HG02763 (cell line): Measurements from ENCODE around the gene AP3D1.

Experiments
- ATAC-seq: cut with Tn5 transposase; IDR thresholded peaks from one replicate; pipeline ENCODE4 v1.9.1; 2021; ENCODE audit warnings: mild to moderate bottlenecking, moderate library complexity; ENCODE audit not compliant: unreplicated experiment

Gene AP3D1

GRCh38 chr19:2184422-2184975, 33.1 kb upstream of the AP3D1 start:
- ATAC-seq = no peak

- no peak for ATAC-seq
Observed at GRCh38 chr19:2181633-2181997, 30.2 kb upstream of the AP3D1 start.

- no peak for ATAC-seq
Observed at GRCh38 chr19:2180881-2181632, 29.7 kb upstream of the AP3D1 start.

DNA sequence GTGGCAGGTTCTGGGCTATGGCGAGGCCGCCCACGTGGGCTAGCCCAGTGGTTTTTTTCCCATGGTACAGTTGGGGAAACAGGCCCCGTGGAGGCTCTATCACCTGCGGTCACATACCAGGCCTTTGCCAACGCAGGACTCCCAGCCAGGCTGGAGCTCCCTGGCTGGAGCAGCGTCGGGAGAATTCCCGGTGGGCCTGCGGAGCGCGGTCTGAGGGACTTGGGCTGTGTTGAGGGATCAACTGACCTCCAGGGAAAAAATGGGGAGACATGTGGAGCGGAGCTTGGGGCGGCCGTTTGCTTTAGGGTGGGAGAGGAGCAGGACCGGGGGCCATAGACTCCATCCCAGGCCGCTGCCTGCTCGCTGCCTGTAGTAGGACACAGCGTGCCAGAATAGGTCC, 28.7 kb upstream of the AP3D1 start:
- ATAC-seq = no peak

GRCh38 chr19:2179095-2179494, 27.7 kb upstream of the AP3D1 start:
- ATAC-seq = no peak

DNA sequence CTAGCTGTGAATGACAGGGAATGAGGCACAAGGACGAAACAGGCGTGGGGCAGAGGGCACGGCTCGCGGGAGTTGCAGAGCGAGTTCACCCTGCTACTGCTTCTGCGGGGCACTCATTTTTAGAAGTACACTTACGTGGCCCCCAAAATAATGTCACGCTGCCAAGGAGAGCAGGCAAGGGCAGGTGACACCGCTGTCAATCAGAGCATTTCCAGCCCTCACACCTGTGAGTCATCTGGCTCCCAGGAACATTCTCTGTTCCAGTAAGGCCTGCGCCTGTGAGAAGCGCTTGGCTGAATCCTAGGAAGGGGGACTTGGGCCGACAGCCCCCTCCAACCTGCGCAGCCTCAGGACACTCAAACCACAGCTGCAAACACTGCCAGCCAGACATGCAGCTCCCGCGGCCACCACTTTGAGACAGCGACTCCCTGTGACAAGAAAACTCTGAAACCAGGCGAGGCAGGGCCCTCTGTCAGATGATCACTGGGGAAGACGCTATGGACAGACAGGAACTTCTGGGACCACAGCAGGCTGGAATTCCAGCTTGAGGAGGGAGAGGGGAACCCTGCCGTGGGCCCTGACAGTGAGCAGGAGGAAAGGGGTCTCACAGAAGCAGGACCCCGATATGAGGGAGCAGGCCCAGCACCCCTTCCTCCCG, 25.1 kb upstream of the AP3D1 start:
- ATAC-seq = no peak

DNA sequence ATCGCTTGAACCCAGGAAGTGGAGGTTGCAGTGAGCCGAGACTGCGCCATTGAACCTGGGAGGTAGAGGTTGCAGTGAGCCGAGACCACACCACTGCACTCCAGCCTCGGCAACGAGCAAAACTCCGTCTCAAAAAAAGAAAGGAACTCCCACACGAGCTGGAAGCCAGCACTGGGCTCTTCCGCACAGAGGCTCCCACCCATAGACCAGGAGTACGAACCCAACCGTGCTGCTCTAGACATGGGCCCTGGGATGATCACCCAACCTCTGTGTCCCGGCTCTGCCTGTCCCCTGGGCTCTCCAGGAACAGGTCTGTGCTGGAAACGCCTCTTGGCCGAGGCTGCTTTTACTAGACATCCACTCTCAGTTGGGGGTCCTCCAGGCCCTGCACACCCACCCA, 24.4 kb upstream of the AP3D1 start:
- no peak for ATAC-seq

DNA sequence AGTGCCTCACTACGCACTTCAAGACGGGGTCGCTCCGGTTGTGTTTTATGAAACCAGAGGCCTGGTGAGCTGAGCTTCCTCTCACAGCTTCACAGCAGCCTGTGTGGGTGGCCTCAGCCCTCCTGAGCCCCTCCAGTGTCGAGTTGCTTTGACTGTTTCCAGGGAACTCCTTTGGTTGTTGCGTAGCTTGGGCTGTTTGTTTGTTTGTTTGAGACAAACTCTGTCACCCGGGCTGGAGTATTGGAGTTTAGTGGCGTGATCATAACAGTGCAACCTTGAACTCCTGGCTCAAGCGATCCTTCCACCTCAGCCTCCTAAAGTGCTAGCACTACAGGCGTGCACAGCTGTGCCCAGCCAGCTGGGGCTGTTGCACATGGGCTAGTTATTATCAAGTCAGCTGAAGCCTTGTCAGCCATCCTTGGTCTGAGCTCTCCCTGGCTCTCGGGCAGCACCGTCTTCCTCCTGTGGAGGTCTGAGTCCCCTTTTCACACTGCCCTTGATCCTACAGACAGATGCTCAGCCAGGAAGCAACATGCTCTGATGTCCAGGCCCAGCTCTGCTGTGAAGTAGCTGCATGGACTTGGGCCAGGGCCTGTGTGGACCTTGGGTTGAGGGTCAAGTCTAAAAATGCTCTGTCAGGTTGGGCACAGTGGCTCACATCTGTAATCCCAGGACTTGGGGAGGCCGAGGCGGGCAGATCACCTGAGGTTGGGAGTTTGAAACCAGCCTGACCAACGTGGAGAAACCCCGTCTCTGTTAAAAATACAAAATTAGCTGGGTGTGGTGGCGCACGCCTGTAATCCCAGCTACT, 22.6 kb upstream of the AP3D1 start:
- no peak for ATAC-seq

DNA sequence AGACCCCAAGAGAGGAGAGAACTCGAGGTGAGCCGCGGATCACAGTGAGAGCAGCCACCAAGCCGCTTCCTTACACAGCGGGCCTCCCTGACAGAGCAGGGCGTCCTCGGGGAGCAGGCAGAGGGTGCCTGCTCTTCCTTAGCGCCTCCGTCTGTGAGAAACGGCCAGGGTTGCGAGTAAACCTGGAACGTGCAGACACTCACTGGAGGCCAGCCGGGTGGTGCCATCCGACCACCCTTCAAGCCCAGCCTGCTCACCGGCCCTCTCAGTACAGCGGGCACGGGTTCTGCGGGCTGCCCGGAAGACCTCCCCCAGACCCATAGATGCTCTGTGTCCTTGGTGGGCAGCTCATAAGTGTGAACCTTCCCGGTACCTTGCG, 22.0 kb upstream of the AP3D1 start:
- no peak for ATAC-seq

DNA sequence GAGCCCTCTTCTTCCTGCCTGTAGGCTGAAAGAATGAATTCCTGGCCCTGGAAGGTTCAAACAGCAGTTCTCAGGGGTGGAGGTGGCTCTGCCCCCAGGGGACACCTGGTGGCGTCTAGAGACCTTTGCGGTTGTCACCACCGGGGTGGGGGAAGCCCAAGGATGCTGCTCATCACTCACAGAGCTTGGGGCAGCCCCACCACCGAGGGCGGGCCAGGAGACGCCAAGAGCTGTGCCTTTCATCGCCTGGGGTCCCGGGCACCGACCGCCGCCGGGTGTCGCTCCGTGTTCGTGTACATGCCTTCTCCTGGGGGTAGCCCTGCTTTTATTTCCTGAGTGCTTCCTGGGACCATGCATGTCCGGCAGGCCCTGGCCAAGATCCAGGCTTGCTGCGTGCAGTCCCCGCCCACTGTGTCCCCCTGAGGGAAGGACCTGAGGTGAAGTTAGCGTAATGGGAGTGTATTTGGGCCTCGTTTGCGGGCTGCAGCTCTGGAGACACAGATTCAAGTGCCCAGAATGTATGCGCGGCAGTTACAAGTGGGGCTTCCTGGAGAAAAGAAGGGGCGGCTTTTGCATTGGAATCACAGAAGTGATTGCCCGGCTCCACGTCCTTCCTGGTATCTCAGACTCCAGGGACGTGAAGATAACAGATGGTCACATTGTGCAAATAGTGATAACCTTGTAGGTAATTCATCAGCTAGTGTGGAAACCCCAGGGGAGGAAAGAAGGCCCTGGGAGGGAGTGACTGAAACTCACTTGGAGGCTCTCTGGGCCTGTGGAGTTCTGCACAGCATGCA, 20.2 kb upstream of the AP3D1 start:
- ATAC-seq = peak; percentile 39

DNA sequence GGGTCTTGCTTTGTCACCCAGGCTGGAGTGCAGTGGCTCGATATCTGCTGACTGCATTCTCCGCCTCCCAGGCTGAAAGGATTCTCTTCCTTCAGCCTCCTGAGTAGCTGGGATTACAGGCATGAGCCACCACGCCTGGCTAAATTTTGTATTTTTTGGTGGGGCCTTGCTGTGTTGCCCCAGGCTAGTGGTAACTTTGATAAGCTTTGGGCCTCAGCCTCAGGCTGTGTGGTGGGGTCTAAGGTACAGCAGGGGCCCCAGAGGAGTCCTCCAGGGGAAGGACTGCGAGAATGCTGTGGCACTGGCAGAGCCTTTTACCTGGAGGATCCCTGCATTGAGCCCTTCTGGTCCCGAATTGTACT, 19.6 kb upstream of the AP3D1 start:
- no peak for ATAC-seq

GRCh38 chr19:2170219-2170618, 18.9 kb upstream of the AP3D1 start:
- no peak for ATAC-seq

- ATAC-seq = peak; percentile 41
Observed at GRCh38 chr19:2168619-2169424, 17.5 kb upstream of the AP3D1 start.

DNA sequence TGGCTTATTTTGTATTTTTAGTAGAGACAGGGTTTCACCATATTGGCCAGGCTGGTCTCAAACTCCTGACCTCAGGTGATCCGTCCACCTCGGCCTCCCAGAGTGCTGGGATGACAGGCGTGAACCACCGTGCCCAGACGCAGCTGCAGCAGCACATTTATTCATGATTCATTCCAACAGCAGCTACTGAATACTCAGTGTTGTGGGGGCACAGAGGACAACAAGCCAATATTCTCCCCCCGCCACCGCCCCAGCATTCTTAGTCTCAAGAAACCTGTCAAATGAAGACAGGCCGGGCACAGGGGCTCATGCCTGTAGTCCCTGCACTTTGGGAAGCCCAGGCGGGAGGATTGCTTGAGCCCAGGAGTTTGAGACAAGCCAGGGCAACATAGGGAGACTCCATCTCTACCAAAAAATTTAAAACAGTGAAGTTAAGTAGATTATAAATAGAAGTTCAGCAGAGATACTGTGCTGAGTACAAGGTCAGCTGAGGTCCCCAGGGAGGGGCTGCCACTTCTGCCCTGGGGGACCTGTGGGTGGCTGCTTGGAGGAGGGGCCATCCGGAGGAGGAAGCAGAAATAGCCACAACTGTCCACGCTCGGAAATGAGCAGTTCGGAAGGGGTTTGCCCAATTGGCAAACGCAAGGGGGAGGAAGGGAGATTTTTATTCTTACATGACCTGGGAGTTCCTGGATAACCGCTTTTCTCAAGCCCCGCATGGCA, 16.7 kb upstream of the AP3D1 start:
- peak; percentile 26 for ATAC-seq

DNA sequence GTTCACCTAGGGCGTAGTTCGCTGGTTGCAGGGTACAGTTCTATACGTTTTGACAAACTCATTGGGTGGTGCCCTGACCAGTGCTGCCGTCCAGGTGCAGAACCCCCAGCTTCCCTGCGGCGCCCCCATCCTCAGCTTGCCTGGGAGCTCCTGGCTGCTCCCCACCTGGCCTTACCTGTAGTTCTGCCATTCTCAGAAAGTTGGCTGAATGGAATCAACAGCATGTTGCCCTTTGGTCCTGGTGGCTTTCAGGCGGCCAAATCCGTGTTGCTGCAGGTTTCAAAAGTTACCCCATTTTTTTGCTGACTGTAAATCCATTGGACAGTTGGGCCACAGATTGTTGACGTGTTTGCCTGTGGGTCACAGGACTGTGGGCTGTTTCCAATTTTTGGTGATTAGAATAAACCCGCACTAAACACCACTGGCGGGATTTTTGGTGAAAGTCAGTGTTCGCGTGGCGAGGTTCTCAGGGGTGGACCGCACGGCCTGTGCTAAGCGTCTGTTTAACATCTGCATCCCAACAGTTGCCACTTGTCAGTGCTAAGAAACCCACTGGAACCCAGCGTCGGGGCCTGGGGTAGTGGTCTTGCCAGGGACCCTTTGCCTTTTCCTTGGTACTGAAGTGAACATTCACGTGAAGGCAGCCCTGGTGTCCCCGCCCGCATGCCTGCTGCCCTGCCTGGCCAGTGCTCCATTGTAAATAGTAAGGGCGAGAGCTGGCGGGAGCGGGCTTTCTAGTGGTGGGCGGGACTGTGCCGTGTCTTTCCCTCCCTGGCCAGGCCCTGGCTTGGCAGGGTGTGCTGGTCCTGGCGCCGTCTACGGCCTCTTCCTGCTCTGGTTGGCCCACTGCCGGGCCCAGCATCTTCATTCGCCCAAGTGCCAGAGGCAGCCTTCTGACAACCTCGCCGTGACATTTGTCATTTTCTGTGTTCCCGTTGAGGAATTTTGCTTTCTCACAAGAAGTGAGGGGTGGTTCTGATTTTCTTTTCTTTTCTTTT, 15.7 kb upstream of the AP3D1 start:
- no peak for ATAC-seq

DNA sequence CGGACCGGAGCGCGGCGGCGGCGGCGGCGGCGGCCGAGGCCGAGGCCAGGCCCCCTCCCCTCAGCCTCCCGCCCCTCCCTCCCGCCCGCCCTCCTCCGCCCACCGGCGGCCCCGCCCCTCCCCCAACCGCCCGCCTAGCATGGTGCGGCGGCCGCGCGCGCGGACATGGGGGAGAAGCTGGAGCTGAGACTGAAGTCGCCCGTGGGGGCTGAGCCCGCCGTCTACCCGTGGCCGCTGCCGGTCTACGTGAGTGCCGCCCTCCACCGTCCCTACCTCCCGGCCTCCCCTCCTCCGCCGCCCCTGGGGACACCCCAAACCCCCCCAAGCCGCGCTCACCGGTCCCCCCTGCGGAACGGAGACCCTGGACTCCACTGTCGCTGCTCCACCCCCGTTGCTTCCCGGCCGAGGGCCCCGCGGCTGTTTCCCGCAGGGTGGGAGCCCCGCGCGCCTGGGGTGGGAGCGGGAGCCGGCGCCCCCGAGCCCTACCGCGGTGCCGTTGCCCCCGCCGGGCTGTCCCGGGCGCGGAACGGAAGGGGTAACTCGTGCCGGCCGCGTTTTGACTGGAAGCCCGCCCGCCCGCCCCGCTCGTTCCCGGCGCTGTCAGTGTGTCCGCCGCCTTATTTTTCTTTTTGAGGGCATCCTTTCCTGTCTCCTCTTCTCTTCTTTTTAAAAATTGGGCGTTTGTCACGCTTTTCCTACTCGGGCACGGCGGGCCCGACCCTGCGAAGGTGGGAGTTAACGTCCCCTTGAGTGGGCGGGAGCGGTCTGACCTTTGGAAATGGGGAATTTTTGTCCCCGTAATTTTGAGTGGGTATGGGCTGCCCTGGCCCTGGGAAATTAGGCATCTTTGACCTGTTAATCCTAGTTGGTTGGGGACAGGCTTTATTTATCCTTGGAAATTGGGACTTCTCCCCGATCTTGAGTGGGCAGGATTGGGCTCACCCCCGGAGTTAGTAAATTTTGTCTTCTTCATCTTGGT, 12.9 kb upstream of the AP3D1 start:
- ATAC-seq = no peak

GRCh38 chr19:2160379-2160778, 9.0 kb upstream of the AP3D1 start:
- no peak for ATAC-seq
